Kidney epithelial cell (primary cell): ENCODE measurements around the gene ABCA5. TPM values are rescaled to one million over a fixed set of nuclear protein-coding genes. Genes with fewer than 3 reads are reported as not detected.

ENCODE experiments used
- DNase-seq: peaks from one replicate; pipeline ENCODE4 v3.0.0-alpha.2; 2010; ENCODE audit warnings: low read depth
- H3K27me3 ChIP-seq: 2 replicates; pipeline ENCODE4 v1.6.0; 2011; ENCODE audit warnings: low read length; ENCODE audit not compliant: control insufficient read depth, insufficient read depth
- H3K36me3 ChIP-seq: 2 replicates; pipeline ENCODE4 v1.5.1; 2011; ENCODE audit warnings: low read length; ENCODE audit not compliant: control insufficient read depth, insufficient read depth
- H3K4me3 ChIP-seq: 2 replicates; pipeline ENCODE4 v1.5.1; 2011; ENCODE audit warnings: low read depth, mild to moderate bottlenecking, control low read depth, low read length
- total RNA-seq: library from RNA; depleted of rRNA; stranded (reverse); fragments of >200 nt; gene quantifications from 2 replicates; pipeline ENCODE4 v1.2.3, GENCODE V29; 2015
- TF ChIP-seq, protein P1 (sequence below): IDR thresholded peaks from 2 replicates; pipeline ENCODE4 v1.5.1; 2011; ENCODE audit warnings: mild to moderate bottlenecking, moderate library complexity, low read length, control low read depth, inconsistent platforms; ENCODE audit not compliant: insufficient read depth, poor library complexity, severe bottlenecking

The ABCA5 gene
- total RNA-seq, 1 donor from 2014 or later: 5.5 TPM

DNA sequence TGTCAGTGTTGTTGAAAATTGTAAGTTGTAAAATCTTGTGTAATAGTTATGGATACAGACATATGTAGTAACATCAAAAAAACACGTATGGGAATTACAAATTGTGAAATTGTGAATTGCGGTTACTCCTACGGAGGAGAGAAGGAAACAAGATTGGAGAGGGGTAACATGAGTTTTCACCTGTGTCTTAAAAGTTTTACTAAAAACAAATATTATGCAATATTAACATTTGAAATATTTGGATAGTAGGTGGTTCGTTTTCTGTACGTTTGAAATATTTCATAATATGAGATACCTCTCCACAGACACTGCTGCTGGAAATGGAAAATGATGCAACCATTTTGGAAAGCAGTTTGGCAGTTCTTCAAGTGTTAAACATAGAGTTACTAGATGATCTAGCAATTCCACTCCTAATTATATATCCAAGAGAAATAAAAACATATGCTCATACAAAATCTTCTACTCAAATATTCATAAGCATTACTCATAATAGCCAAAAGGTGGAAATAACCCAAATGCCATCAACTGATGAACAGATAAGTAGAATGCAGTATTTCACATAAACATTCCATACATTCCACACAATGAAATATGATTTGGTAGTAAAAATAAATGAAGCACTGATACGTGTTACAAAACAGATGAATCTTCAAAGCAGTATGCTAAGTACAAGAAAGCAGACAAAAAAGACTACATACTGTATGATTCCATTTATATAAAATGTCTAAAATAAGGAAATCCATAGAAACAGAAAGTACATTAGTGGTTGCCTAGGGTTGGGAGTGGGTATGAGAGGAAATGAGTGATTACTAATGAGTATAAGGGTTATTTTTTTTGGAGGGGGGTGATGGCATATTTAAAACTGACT is 57.6 kb downstream of the ABCA5 start:
- no peaks in the 10 kb centered on the region for H3K36me3 ChIP-seq
- H3K4me3 ChIP-seq: no peak overlapping the region
- TF ChIP-seq, protein P1, sequence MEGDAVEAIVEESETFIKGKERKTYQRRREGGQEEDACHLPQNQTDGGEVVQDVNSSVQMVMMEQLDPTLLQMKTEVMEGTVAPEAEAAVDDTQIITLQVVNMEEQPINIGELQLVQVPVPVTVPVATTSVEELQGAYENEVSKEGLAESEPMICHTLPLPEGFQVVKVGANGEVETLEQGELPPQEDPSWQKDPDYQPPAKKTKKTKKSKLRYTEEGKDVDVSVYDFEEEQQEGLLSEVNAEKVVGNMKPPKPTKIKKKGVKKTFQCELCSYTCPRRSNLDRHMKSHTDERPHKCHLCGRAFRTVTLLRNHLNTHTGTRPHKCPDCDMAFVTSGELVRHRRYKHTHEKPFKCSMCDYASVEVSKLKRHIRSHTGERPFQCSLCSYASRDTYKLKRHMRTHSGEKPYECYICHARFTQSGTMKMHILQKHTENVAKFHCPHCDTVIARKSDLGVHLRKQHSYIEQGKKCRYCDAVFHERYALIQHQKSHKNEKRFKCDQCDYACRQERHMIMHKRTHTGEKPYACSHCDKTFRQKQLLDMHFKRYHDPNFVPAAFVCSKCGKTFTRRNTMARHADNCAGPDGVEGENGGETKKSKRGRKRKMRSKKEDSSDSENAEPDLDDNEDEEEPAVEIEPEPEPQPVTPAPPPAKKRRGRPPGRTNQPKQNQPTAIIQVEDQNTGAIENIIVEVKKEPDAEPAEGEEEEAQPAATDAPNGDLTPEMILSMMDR: no peak
- DNase-seq: no peak
- H3K27me3 ChIP-seq: no peaks in the 10 kb centered on the region

DNA sequence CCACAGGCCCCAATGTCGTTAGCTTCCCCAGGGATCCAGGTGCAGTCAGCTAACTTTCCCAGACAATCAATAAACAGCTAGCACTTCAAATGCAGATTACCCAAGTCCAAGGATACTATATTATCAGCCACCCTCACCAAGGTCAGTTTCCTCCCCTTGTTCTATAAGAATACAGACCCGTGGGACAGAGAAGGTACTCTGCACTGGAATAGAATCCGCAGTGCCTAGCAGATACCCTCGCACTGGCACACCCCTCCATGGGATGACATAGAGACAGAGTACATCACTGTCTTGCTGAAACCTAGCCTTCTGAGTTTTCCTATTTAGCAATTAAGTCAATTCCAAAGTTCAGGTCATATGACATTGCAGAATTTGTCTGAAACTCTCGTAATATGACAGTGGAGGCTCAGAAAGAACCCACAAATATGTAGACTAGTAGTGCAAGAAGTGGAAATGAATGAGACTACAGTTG is 58.4 kb downstream of the ABCA5 start:
- no peak overlapping the region for H3K4me3 ChIP-seq
- no peak for DNase-seq
- TF ChIP-seq, protein P1: no peak
- H3K36me3 ChIP-seq: no peaks in the 10 kb centered on the region
- no peaks in the 10 kb centered on the region for H3K27me3 ChIP-seq

DNA sequence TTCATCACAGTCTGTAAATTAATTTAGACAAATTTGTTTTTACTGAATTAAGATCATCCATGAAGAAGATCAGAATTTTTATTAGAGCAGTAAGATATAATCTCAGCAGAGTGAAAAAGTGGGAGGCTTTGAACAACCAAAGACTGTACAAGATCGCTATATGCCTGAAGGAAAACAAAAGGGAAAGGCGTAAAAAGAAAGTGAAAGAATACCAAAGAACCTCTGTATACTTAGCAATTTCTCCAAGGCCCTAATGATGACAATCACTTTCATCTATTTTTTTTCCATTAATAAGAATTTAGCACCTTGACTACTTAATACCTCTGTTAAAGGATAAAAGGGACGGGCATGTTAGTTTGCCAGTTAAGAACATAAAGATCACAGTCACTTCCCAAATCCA is 59.7 kb downstream of the ABCA5 start:
- no peaks in the 10 kb centered on the region for H3K36me3 ChIP-seq
- TF ChIP-seq, protein P1: no peak
- no peak for DNase-seq
- H3K27me3 ChIP-seq: no peaks in the 10 kb centered on the region
- H3K4me3 ChIP-seq: no peak overlapping the region

DNA sequence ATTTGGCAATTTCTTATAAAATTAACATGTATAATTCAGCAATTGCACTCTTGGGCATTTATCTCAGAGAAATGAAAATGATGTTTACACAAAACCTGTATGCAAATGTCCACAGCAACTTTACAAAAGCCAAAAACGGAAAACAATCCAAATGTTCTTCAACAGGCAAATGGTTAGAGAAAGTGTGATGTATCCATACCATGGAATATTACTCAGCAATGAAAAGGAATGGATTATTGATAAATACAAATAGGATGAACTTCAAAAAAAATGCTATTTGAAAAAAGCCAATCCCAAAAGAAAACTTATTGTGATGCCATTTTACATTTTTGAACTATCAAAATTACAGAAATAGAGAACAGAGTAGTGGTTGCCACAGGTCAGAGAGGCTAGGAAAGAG is 61.1 kb downstream of the ABCA5 start:
- H3K4me3 ChIP-seq: no peak overlapping the region
- no peaks in the 10 kb centered on the region for H3K36me3 ChIP-seq
- no peak for DNase-seq
- TF ChIP-seq, protein P1: no peak
- H3K27me3 ChIP-seq: no peaks in the 10 kb centered on the region

DNA sequence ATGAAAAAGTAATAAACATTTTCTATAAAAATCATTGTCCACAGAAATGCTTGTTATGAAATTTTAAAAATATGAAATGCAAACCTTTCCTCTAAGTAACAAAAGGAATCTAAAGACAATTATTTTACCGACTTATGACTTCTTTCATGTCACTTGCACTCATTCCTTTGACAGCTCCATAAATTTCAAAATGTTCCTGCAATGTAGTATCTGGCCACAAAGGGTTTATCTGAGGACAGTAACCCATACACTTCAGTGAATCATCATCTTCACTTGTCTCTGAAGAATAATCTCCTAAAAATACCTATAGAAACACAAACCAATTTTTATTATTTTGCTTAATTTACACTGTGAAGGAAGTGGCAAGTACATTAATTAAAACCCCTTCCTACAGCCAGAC is 72.7 kb downstream of the ABCA5 start:
- H3K4me3 ChIP-seq: no peak overlapping the region
- DNase-seq: no peak
- H3K36me3 ChIP-seq: no peaks in the 10 kb centered on the region
- TF ChIP-seq, protein P1: no peak
- no peaks in the 10 kb centered on the region for H3K27me3 ChIP-seq
